ENCODE results near the gene GPR139. TPM values are rescaled to one million over a fixed set of nuclear protein-coding genes. Genes with fewer than 3 reads are reported as not detected.
A peak's percentile ranks its signal among the peaks of the same experiment; 100 is the strongest.

Gene GPR139
- total RNA-seq, 1 donor from 2014 or later, result not detected

GRCh38 chr16:19997734-19998133 lies 76.0 kb downstream of the GPR139 start:
- no peak overlapping the region for H3K4me3 ChIP-seq
- no peak overlapping the region for H3K4me2 ChIP-seq
- no peaks in the 10 kb centered on the region for H3K4me1 ChIP-seq
- H3K27me3 Mint-ChIP-seq (ENCODE audit: insufficient read depth, low read depth), result peaks cover 4% of the 10 kb centered on the region
- H3K4me1 Mint-ChIP-seq, result no peaks in the 10 kb centered on the region
- no peak overlapping the region for H3K27ac Mint-ChIP-seq
- H3K4me3 Mint-ChIP-seq, result no peak overlapping the region
- no peaks in the 10 kb centered on the region for H4K20me1 ChIP-seq (ENCODE audit: low read depth)
- no peak overlapping the region for H3K9ac ChIP-seq
- H3K27ac ChIP-seq, result no peak overlapping the region
- no peaks in the 10 kb centered on the region for H3K79me2 ChIP-seq (ENCODE audit: low read depth)
- H3K36me3 ChIP-seq, result no peaks in the 10 kb centered on the region
- H3F3A ChIP-seq (ENCODE audit: low read depth), result no peaks in the 10 kb centered on the region
- DNase-seq (ENCODE audit: low spot score), result no peak
- no peak for TF ChIP-seq EZH2phosphoT487 (IDR thresholded peaks at IDR 0.05)
- no peaks in the 10 kb centered on the region for H3K9me3 ChIP-seq (ENCODE audit: low read depth)
- H3K9me3 Mint-ChIP-seq, result no peaks in the 10 kb centered on the region
- no peak overlapping the region for H2AFZ ChIP-seq (replicated peaks)
- no peaks in the 10 kb centered on the region for H3K36me3 Mint-ChIP-seq
- no peaks in the 10 kb centered on the region for H3K27me3 ChIP-seq

- Mint-ChIP-seq H3K4me3 (no peak overlapping the region), H3K4me1 (no peaks in the 10 kb centered on the region), H3K27me3 (ENCODE audit: insufficient read depth, low read depth) (peaks cover 4% of the 10 kb centered on the region), H3K27ac (no peak overlapping the region), H3K36me3 (no peaks in the 10 kb centered on the region), H3K9me3 (no peaks in the 10 kb centered on the region)
- H2AFZ ChIP-seq (replicated peaks), result no peak overlapping the region
- H3K27ac ChIP-seq, result no peak overlapping the region
- no peaks in the 10 kb centered on the region for H3K9me3 ChIP-seq (ENCODE audit: low read depth)
- H3K9ac ChIP-seq, result no peak overlapping the region
- no peak overlapping the region for H3K4me3 ChIP-seq
- H3K27me3 ChIP-seq, result no peaks in the 10 kb centered on the region
- H3F3A ChIP-seq (ENCODE audit: low read depth), result no peaks in the 10 kb centered on the region
- no peaks in the 10 kb centered on the region for H3K36me3 ChIP-seq
- no peaks in the 10 kb centered on the region for H4K20me1 ChIP-seq (ENCODE audit: low read depth)
- no peak for TF ChIP-seq EZH2phosphoT487 (IDR thresholded peaks at IDR 0.05)
- TF ChIP-seq CTCF (IDR thresholded peaks at IDR 0.05), result no peak
- TF ChIP-seq EZH2 (IDR thresholded peaks at IDR 0.05), result no peak
- no peak overlapping the region for H3K4me2 ChIP-seq
- H3K4me1 ChIP-seq, result no peaks in the 10 kb centered on the region
- no peak for DNase-seq (ENCODE audit: low spot score)
- H3K79me2 ChIP-seq (ENCODE audit: low read depth), result no peaks in the 10 kb centered on the region
Observed at GRCh38 chr16:19997264-19997663, 76.4 kb downstream of the GPR139 start.

DNA sequence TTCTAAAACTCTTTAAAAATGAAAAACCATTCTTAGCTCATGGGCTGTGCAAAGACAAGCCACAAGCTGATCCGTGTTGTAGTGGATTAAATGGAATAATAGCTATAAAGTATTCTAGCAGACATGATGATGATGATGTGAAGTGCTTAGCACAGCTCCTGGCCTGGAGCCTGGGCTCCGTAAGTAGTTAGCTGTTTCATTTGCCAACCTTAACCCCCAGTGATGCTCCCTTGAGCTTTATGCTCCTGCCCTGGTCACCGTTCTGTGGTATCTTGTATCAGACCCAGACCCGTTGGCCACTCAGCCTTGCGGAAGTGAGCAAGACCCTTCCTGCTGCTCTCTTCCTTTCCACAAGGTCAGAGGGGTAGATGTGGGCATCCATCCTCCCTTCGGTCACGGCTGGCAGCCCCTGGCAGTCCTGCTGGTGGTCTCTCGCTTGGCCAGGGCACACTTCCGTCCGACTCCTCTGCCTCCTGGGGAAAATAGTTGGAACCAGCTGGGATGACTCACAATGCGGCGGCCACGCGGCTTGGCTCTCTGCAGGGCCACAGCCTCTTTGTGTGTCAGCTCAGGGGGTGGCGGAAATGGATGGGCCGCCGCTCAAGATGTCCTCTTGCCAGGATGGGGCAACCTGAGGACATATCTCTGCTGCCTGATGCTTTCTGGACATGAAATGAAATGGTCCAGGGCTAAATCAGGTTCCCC lies 79.1 kb downstream of the GPR139 start:
- Histone ChIP-seq H3K9ac (no peak overlapping the region), H2AFZ (replicated peaks) (no peak overlapping the region), H3K4me1 (no peaks in the 10 kb centered on the region), H3K4me3 (no peak overlapping the region), H3K27me3 (no peaks in the 10 kb centered on the region), H3K27ac (no peak overlapping the region), H3K9me3 (ENCODE audit: low read depth) (no peaks in the 10 kb centered on the region), H3K79me2 (ENCODE audit: low read depth) (no peaks in the 10 kb centered on the region), H4K20me1 (ENCODE audit: low read depth) (no peaks in the 10 kb centered on the region), H3F3A (ENCODE audit: low read depth) (no peaks in the 10 kb centered on the region), H3K36me3 (no peaks in the 10 kb centered on the region), H3K4me2 (no peak overlapping the region)
- no peak overlapping the region for H3K27ac Mint-ChIP-seq
- DNase-seq (ENCODE audit: low spot score), result no peak
- H3K9me3 Mint-ChIP-seq, result no peaks in the 10 kb centered on the region
- peaks cover 6% of the 10 kb centered on the region for H3K27me3 Mint-ChIP-seq (ENCODE audit: insufficient read depth, low read depth)
- H3K4me3 Mint-ChIP-seq, result no peak overlapping the region
- no peak for TF ChIP-seq EZH2phosphoT487 (IDR thresholded peaks at IDR 0.05)
- peaks cover 2% of the 10 kb centered on the region for H3K4me1 Mint-ChIP-seq
- no peaks in the 10 kb centered on the region for H3K36me3 Mint-ChIP-seq

DNA sequence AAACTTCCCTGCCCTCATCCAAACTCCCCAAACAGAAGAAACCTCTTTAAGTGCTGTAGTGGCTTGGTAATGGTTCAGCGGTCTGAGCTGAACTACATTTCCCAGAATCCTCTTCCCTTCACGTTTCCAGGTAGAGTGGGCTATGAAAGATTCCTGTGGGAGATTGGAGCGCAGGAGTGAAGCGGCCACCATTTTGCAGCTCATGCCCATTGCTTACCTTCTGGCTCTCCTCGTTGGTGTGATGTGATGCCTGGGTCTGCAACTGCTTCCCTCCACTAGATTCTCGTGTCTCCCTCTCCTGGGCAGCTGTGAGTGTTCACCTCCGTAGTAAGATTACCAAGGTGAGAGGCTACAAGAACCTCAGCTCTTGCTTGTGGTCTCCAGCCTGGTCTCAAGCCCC lies 82.1 kb downstream of the GPR139 start:
- Histone ChIP-seq H3K4me2 (no peak overlapping the region), H4K20me1 (ENCODE audit: low read depth) (no peaks in the 10 kb centered on the region), H3K9ac (no peak overlapping the region), H3F3A (ENCODE audit: low read depth) (no peaks in the 10 kb centered on the region), H3K4me1 (no peaks in the 10 kb centered on the region), H3K27me3 (no peaks in the 10 kb centered on the region), H3K27ac (no peak overlapping the region), H2AFZ (replicated peaks) (peak overlapping the region; percentile 80), H3K9me3 (ENCODE audit: low read depth) (no peaks in the 10 kb centered on the region), H3K36me3 (no peaks in the 10 kb centered on the region), H3K4me3 (no peak overlapping the region), H3K79me2 (ENCODE audit: low read depth) (no peaks in the 10 kb centered on the region)
- DNase-seq (ENCODE audit: low spot score), result no peak
- Mint-ChIP-seq H3K27me3 (ENCODE audit: insufficient read depth, low read depth) (peaks cover 7% of the 10 kb centered on the region), H3K27ac (no peak overlapping the region), H3K4me1 (peaks cover 2% of the 10 kb centered on the region), H3K9me3 (no peaks in the 10 kb centered on the region), H3K36me3 (no peaks in the 10 kb centered on the region), H3K4me3 (no peak overlapping the region)
- no peak for TF ChIP-seq EZH2 (IDR thresholded peaks at IDR 0.05)
- no peak for TF ChIP-seq EZH2phosphoT487 (IDR thresholded peaks at IDR 0.05)
- no peak for TF ChIP-seq CTCF (IDR thresholded peaks at IDR 0.05)

Measured in neural progenitor cell (in vitro differentiated cells).